GM18951 (cell line): ENCODE measurements around the gene SPO11.

Experiments used
- POLR2A ChIP-seq: IDR thresholded peaks from 4 replicates; pipeline ENCODE4 v1.6.1; 2011; ENCODE audit warnings: mild to moderate bottlenecking; ENCODE audit not compliant: insufficient read length, insufficient read depth; ENCODE audit errors: extremely low read depth
- in situ Hi-C: fragments of 300-500 bp; cut with MboI; formaldehyde crosslinking; loops from one replicate; pipeline ENCODE4 v1.12.0; 2022; ENCODE audit warnings: low sequenced_read_pairs, mixed read lengths, inconsistent platforms; ENCODE audit not compliant: unreplicated experiment

Gene SPO11

GRCh38 chr20:57361517-57361916 is 31.9 kb downstream of the SPO11 start:
- in situ Hi-C loops = no loop called here
- TF ChIP-seq POLR2A = no peak

DNA sequence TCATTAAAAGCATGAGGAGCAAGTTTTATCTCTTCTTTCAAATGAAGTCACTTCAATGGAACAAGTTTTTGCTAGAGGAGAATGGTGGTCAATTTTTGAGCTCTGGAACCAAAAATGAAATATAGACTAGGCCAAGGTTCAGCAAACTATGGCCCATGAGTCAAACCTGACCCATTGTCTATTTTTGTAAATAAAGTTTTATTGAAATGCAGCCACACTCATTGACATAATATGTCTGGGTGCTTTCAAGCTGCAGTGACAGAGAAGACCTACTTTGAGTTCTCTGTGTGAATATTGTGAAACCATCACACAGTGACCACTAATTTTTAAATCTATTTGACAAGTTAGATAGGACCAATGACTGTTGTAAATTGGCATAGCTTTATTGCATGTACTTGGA is 34.8 kb downstream of the SPO11 start:
- TF ChIP-seq POLR2A = no peak
- in situ Hi-C loops = no loop called here

- in situ Hi-C loops = no loop called here
- no peak for TF ChIP-seq POLR2A
These were observed 40.0 kb downstream of the SPO11 start for GRCh38 chr20:57369596-57369995.

GRCh38 chr20:57370316-57370715 is 40.7 kb downstream of the SPO11 start:
- in situ Hi-C loops = no loop called here

DNA sequence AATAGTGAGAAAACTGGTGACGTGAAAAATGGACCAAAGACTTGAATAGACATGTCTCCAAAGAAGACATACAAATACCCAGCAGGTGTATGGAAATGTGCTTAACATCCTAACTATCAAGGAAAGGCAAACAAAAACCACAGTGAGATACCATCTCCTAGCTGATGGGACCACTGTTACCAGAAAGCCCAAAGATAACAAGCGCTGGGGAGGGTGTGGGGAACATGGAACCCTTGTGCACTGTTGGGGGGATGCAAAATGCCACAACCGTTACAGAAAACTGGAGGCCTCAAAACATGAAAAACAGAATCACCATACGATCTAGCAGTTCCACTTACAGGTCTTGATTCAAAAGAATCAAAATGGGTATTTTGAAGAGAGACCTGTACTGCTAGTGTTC is 41.8 kb downstream of the SPO11 start:
- in situ Hi-C loops = no loop called here
- no peak for TF ChIP-seq POLR2A

More at GRCh38 chr20:57370316-57370715, 40.7 kb downstream of the SPO11 start:
- TF ChIP-seq POLR2A = no peak

- in situ Hi-C loops = no loop called here
- TF ChIP-seq POLR2A = no peak
These were observed 42.6 kb downstream of the SPO11 start for GRCh38 chr20:57372157-57372556.

GRCh38 chr20:57372581-57373350 is 43.2 kb downstream of the SPO11 start:
- in situ Hi-C loops = no loop called here
- TF ChIP-seq POLR2A = no peak

DNA sequence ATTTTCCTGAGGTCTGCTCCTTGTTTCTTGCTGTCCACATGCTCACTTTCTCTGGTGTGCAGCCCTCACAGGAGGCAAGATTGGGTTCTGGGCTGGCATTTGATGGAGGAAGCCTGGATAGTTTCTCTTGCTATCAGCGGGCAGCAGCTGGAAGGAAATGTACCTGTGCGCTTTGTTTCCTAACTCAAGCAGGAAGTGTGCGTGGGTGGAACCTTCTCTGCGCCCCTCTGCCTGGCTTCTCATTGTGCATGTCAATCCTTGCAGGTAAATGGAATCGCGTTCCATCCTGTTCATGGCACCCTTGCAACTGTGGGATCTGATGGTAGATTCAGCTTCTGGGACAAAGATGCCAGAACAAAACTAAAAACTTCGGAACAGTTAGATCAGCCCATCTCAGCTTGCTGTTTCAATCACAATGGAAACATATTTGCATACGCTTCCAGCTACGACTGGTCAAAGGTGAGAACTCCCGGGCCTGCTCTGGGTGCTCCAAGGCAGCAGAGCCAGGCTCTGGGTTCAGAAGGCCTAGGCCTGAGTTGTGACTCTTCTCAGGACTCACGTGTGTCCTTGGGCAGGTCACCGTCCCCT is 44.8 kb downstream of the SPO11 start:
- in situ Hi-C loops = no loop called here
- TF ChIP-seq POLR2A = no peak

GRCh38 chr20:57374931-57375651 is 45.5 kb downstream of the SPO11 start:
- no peak for TF ChIP-seq POLR2A
- in situ Hi-C loops = loop anchor here (25.0 kb wide), 1 partner anchor 837 kb away; no protein-coding TSS in a partner anchor

GRCh38 chr20:57375652-57376230 is 46.1 kb downstream of the SPO11 start:
- in situ Hi-C loops = loop anchor here (25.0 kb wide), 1 partner anchor 837 kb away; no protein-coding TSS in a partner anchor
- no peak for TF ChIP-seq POLR2A

DNA sequence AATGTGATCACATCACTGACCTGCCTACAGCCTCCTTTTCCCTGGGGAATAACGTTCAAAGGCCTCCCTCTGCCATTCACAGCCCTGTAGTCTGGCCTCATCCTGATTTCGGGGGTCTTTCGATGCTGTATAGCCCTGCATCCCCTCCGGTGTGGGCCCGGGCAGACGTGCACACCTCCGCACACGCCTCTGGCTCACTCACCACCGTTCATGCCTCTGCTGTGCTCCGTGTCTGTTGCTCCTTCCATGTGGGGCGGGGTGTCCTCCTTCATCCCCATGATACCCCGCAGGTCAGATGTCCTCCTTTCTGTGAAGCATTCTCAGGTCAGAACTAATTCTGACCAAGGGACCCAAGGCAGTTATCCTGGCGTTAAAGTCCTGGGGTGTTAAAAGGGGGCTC is 47.7 kb downstream of the SPO11 start:
- in situ Hi-C loops = loop anchor here (25.0 kb wide), 1 partner anchor 835 kb away; no protein-coding TSS in a partner anchor

DNA sequence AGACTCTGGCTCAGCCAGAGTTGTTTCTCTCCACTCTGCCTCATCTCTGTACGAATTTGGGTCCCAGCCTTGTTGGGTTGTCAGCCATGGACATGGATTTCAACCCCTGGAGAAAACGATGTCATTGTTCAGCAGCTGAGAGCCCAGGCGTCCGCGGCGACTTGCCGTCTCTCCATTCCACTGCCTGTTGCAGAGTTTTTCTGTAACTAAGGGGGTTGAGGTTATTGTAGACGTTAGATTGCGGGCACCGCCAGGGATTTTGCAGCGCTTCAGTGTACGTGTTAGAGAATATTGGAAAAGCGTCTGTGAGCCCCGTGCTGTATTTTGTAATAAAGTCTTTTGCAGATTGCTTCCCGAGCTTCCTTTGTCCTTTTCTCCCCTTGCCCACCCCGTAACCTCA is 48.5 kb downstream of the SPO11 start:
- in situ Hi-C loops = loop anchor here (25.0 kb wide), 1 partner anchor 834 kb away; no protein-coding TSS in a partner anchor
- TF ChIP-seq POLR2A = no peak

More for the DNA sequence above, 47.7 kb downstream of the SPO11 start:
- no peak for TF ChIP-seq POLR2A
